IMR-90 (cell line): ENCODE data around the gene GPR3. TPM values are rescaled to one million over a fixed set of nuclear protein-coding genes. Genes with fewer than 3 reads are reported as not detected.

ENCODE experiments used
- ATAC-seq: fragments of 200-7000 bp; cut with Tn5 transposase; 2 replicates; pipeline ENCODE4 v1.9.1; 2020; ENCODE audit warnings: low read depth, mild to moderate bottlenecking, moderate library complexity
- BruUV-seq: library from RNA; stranded (reverse); fragments of 400-500 nt; replicated peaks from 2 replicates; lab custom pipeline; 2021; lab: Mats Ljungman, UMichigan
- CTCF ChIA-PET: fragments of 300-600 bp; formaldehyde crosslinking; extraction: SDS; loops from one replicate; lab custom pipeline; 2021; ENCODE audit warnings: antibody characterized with exemption; lab: Yijun Ruan, JAX
- POLR2A ChIA-PET: fragments of 300-600 bp; sonication (Branson Sonifier 250); formaldehyde crosslinking; loops from one replicate; lab custom pipeline; 2022; ENCODE audit warnings: antibody characterized with exemption; ENCODE audit not compliant: unreplicated experiment; lab: Charles Lee
- DNase-seq: peaks from one replicate; pipeline ENCODE4 v3.0.0; 2013
- H2AFZ ChIP-seq: replicated peaks from 2 replicates; pipeline ENCODE3; 2013; ENCODE audit warnings: low read length, mild to moderate bottlenecking; ENCODE audit not compliant: poor library complexity
- H2AK5ac ChIP-seq: 2 replicates; pipeline ENCODE4 v1.6.1; 2013; ENCODE audit warnings: low read depth, low read length, inconsistent platforms
- H2AK9ac ChIP-seq: replicated peaks from 2 replicates; pipeline ENCODE3; 2013; ENCODE audit warnings: mild to moderate bottlenecking, low read depth, low read length, moderate library complexity; ENCODE audit not compliant: poor library complexity
- H2BK120ac ChIP-seq: 2 replicates; pipeline ENCODE4 v1.6.1; 2013; ENCODE audit warnings: low read depth, low read length, inconsistent platforms
- H2BK15ac ChIP-seq: 3 replicates; pipeline ENCODE4 v1.6.1; 2013; ENCODE audit warnings: low read depth, low read length, inconsistent platforms
- H2BK20ac ChIP-seq: 2 replicates; pipeline ENCODE4 v1.6.1; 2013; ENCODE audit warnings: low read depth, mild to moderate bottlenecking, inconsistent platforms, low read length, moderate library complexity
- H2BK5ac ChIP-seq: 2 replicates; pipeline ENCODE4 v1.6.1; 2013; ENCODE audit warnings: mild to moderate bottlenecking, low read depth, low read length, inconsistent platforms; ENCODE audit not compliant: poor library complexity, severe bottlenecking
- H3K14ac ChIP-seq: replicated peaks from 2 replicates; pipeline ENCODE4 v1.6.1; 2013; ENCODE audit warnings: low read depth, low read length, inconsistent platforms
- H3K18ac ChIP-seq: 2 replicates; pipeline ENCODE4 v1.6.1; 2013; ENCODE audit warnings: low read depth, low read length, control low read depth
- H3K23ac ChIP-seq: 2 replicates; pipeline ENCODE4 v1.6.1; 2013; ENCODE audit warnings: low read depth, low read length, inconsistent platforms
- H3K27ac ChIP-seq: 2 replicates; pipeline ENCODE4 v1.5.1; 2013; ENCODE audit warnings: mild to moderate bottlenecking, control low read depth, low read length; ENCODE audit not compliant: insufficient read depth
- H3K27me3 ChIP-seq: 2 replicates; pipeline ENCODE4 v1.6.1; 2013; ENCODE audit warnings: low read length; ENCODE audit not compliant: control insufficient read depth, insufficient read depth
- H3K36me3 ChIP-seq: 2 replicates; pipeline ENCODE4 v1.6.1; 2013; ENCODE audit warnings: low read length, mixed read lengths; ENCODE audit not compliant: control insufficient read depth, insufficient read depth
- H3K4ac ChIP-seq: 2 replicates; pipeline ENCODE4 v1.6.1; 2013; ENCODE audit warnings: low read depth, low read length, inconsistent platforms
- H3K4me1 ChIP-seq: 2 replicates; pipeline ENCODE4 v1.6.1; 2013; ENCODE audit warnings: low read length, mixed read lengths; ENCODE audit not compliant: control insufficient read depth, insufficient read depth
- H3K4me2 ChIP-seq: 2 replicates; pipeline ENCODE4 v1.6.1; 2013; ENCODE audit warnings: low read depth, mild to moderate bottlenecking, control low read depth, low read length, moderate library complexity
- H3K4me3 ChIP-seq: 2 replicates; pipeline ENCODE4 v1.5.1; 2013; ENCODE audit warnings: low read depth, mild to moderate bottlenecking, control low read depth, low read length, moderate library complexity; ENCODE audit not compliant: insufficient read depth
- H3K56ac ChIP-seq: 2 replicates; pipeline ENCODE4 v1.6.1; 2013; ENCODE audit warnings: low read length, inconsistent platforms; ENCODE audit not compliant: insufficient read depth; ENCODE audit errors: extremely low read depth
- H3K79me1 ChIP-seq, 2 experiments: 2 replicates each; pipeline ENCODE4 v1.6.1; 2013; ENCODE audit warnings: low read length in 2 of 2, inconsistent platforms in 1 of 2, low read depth in 1 of 2
- H3K9ac ChIP-seq: 2 replicates; pipeline ENCODE4 v1.6.1; 2013; ENCODE audit warnings: low read depth, low read length, control low read depth
- H3K9me1 ChIP-seq: 2 replicates; pipeline ENCODE4 v1.6.1; 2013; ENCODE audit warnings: low read length, inconsistent platforms; ENCODE audit not compliant: insufficient read depth
- H3K9me3 ChIP-seq: 2 replicates; pipeline ENCODE4 v1.6.1; 2013; ENCODE audit warnings: low read length; ENCODE audit not compliant: control insufficient read depth, insufficient read depth
- H4K20me1 ChIP-seq: 2 replicates; pipeline ENCODE4 v1.6.1; 2013; ENCODE audit warnings: low read length, inconsistent platforms; ENCODE audit not compliant: insufficient read depth
- H4K5ac ChIP-seq: 2 replicates; pipeline ENCODE4 v1.6.1; 2013; ENCODE audit warnings: mild to moderate bottlenecking, low read depth, low read length, control low read depth
- H4K8ac ChIP-seq, 2 experiments: 2 replicates each; pipeline ENCODE4 v1.6.1; 2013; ENCODE audit warnings: low read depth in 2 of 2, low read length in 2 of 2, control low read depth in 1 of 2, inconsistent platforms in 1 of 2
- H4K91ac ChIP-seq: 2 replicates; pipeline ENCODE4 v1.6.1; 2013; ENCODE audit warnings: low read depth, low read length, inconsistent platforms; ENCODE audit not compliant: insufficient read depth
- BHLHE40 ChIP-seq: fragments of 150-350 bp; IDR thresholded peaks from 2 replicates; pipeline ENCODE4 v1.6.1; 2016; ENCODE audit warnings: mild to moderate bottlenecking, low read depth, low read length
- CEBPB ChIP-seq: IDR thresholded peaks from 2 replicates; pipeline ENCODE4 v1.6.1; 2012; ENCODE audit warnings: low read depth, low read length, improper control_type of control experiment
- CHD1 ChIP-seq: IDR thresholded peaks from 2 replicates; pipeline ENCODE4 v1.6.1; 2012; ENCODE audit warnings: low read depth, low read length, improper control_type of control experiment
- CTCF ChIP-seq: conservative IDR thresholded peaks from 2 replicates; pipeline ENCODE4 v1.5.1; 2012; ENCODE audit warnings: mild to moderate bottlenecking, low read depth, low read length, improper control_type of control experiment
- ELK1 ChIP-seq: fragments of 150-350 bp; IDR thresholded peaks from 2 replicates; pipeline ENCODE4 v1.6.1; 2016; ENCODE audit warnings: low read depth, mild to moderate bottlenecking, low read length, moderate library complexity, borderline replicate concordance
- MAFK ChIP-seq: IDR thresholded peaks from 2 replicates; pipeline ENCODE4 v1.6.1; 2012; ENCODE audit warnings: low read depth, low read length, improper control_type of control experiment
- MAZ ChIP-seq: IDR thresholded peaks from 2 replicates; pipeline ENCODE4 v1.6.1; 2012; ENCODE audit warnings: low read depth, mild to moderate bottlenecking, low read length, improper control_type of control experiment, moderate library complexity, borderline replicate concordance
- MXI1 ChIP-seq: IDR thresholded peaks from 2 replicates; pipeline ENCODE4 v1.6.1; 2012; ENCODE audit warnings: low read depth, mild to moderate bottlenecking, low read length, moderate library complexity, borderline replicate concordance
- RCOR1 ChIP-seq: IDR thresholded peaks from 2 replicates; pipeline ENCODE4 v1.6.1; 2012; ENCODE audit warnings: mild to moderate bottlenecking, low read length, improper control_type of control experiment; ENCODE audit not compliant: insufficient replicate concordance
- SMC3 ChIP-seq: fragments of 150-350 bp; IDR thresholded peaks from 2 replicates; pipeline ENCODE4 v1.6.1; 2016; ENCODE audit warnings: low read depth, mild to moderate bottlenecking, antibody characterized with exemption, low read length, moderate library complexity
- USF2 ChIP-seq: fragments of 150-350 bp; IDR thresholded peaks from 2 replicates; pipeline ENCODE4 v1.6.1; 2017; ENCODE audit warnings: mild to moderate bottlenecking, antibody characterized with exemption, low read length, low read depth
- WGBS, 2 experiments: methylation state at CpG; one replicate each; pipeline versions ENCODE4 v1.1.5 to v1.1.7; 2013; ENCODE audit warnings: missing lambda C conversion rate in 2 of 2; ENCODE audit not compliant: insufficient read length in 1 of 2; ENCODE audit errors: extremely low coverage in 2 of 2; 5-methylcytosine and 5-hydroxymethylcytosine counted together
- dilution Hi-C: fragments of 300-500 bp; cut with HindIII; formaldehyde crosslinking; loops from one replicate; pipeline ENCODE4 v1.14.3; 2018; ENCODE audit warnings: low sequenced_read_pairs; ENCODE audit not compliant: unreplicated experiment
- in situ Hi-C: fragments of 300-500 bp; cut with MboI; formaldehyde crosslinking; loops from 3 replicates; pipeline ENCODE4 v1.14.3; 2019; ENCODE audit warnings: low sequenced_read_pairs, inconsistent platforms, mixed read lengths
- intact Hi-C: fragments of 100-400 bp; cut with micrococcal nuclease; formaldehyde crosslinking; loops from 2 replicates; pipeline ENCODE4 v1.10.0; 2022
- polyA plus RNA-seq, 3 experiments: library from polyadenylated mRNA; depleted of rRNA; stranded (reverse); fragments of >200 nt; gene quantifications; 2 replicates each; pipeline ENCODE4 v1.2.3, GENCODE V29; 2012; ENCODE audit warnings: low replicate concordance in 1 of 3
- total RNA-seq: library from RNA; depleted of rRNA; stranded (reverse); fragments of >200 nt; gene quantifications from 2 replicates; pipeline ENCODE4 v1.2.3, GENCODE V29; 2012

Gene GPR3
- total and polyA plus RNA-seq, 2 of the 4 experiments (the other 2 are of a cell fraction), result 0.72 to 4.8 TPM

- Histone ChIP-seq H4K91ac (peak overlapping the region; percentile 42), H3K14ac (peak overlapping the region; percentile 59; the same call in 1 of the 2 replicates), H3K9ac (peak overlapping the region; percentile 72), H3K79me1 (peaks cover 32 to 66% of the 10 kb centered on the region in 2 experiments), H2AK9ac (peak overlapping the region; percentile 28), H3K27me3 (no peaks in the 10 kb centered on the region), H3K18ac (peak overlapping the region; percentile 67), H4K8ac (peak overlapping the region; percentile 25 to 71; a peak in 3 of 4 replicates), H3K56ac (peak overlapping the region; percentile 55), H2AFZ (peak overlapping the region; percentile 9), H2BK120ac (peak overlapping the region; percentile 33; the same call in 1 of the 2 replicates), H3K4me2 (peak overlapping the region; percentile 70), H4K20me1 (no peaks in the 10 kb centered on the region), H2BK15ac (0 out of 3 replicates have a peak overlapping the region, but pooled peaks have one; percentile 9), H2BK5ac (peak overlapping the region; percentile 66), H2AK5ac (peak overlapping the region; percentile 40; the same call in 1 of the 2 replicates), H3K4me1 (peaks cover 11% of the 10 kb centered on the region), H4K5ac (peak overlapping the region; percentile 55), H3K36me3 (peaks cover 29% of the 10 kb centered on the region), H3K23ac (peak overlapping the region; percentile 37), H3K27ac (peak overlapping the region; percentile 87), H3K4me3 (no peak overlapping the region), H3K9me1 (peaks cover 8% of the 10 kb centered on the region; the same call in 1 of the 2 replicates), H2BK20ac (peak overlapping the region; percentile 34; the same call in 1 of the 2 replicates), H3K9me3 (no peaks in the 10 kb centered on the region), H3K4ac (peak overlapping the region; percentile 66)
- POLR2A ChIA-PET, result interaction anchor here (0.7 kb wide), 2 partner anchors 86 to 120 kb away, joined by 6 to 7 read pairs; no protein-coding TSS in a partner anchor
- WGBS, 2 experiments, result 0% methylated on average over 1 of the region's 14 CpGs; no CpG with 5 or more reads in 1 of the 2 experiments
- CTCF ChIA-PET, result interaction anchor here (1.6 kb wide), 1 partner anchor 138 kb away, joined by 5 read pairs; no protein-coding TSS in a partner anchor
- in situ Hi-C loops, result loop anchor here (10.0 kb wide), 1 partner anchor 246 kb away; no protein-coding TSS in a partner anchor
- DNase-seq, result peak; percentile 96
- ATAC-seq, result peak; percentile 94
- intact Hi-C loops, result loop anchor here (1.0 to 2.0 kb wide), 2 partner anchors 70 to 109 kb away; no protein-coding TSS in a partner anchor
- dilution Hi-C loops, result no loop called here
- no TSS peak for BruUV-seq
- no peak; the same call in 1 of the 2 replicates for TF ChIP-seq CHD1
- no peak for TF ChIP-seq ELK1
- peak; percentile 42 for TF ChIP-seq SMC3
- TF ChIP-seq MAZ, result peak; percentile 51; the same call in 1 of the 2 replicates
- TF ChIP-seq MAFK, result peak; percentile 88
- TF ChIP-seq CEBPB, result peak; percentile 90
- TF ChIP-seq BHLHE40, result peak; percentile 40; the same call in 1 of the 2 replicates
- TF ChIP-seq USF2, result peak; percentile 34; the same call in 1 of the 2 replicates
- no peak for TF ChIP-seq CTCF
- no peak for TF ChIP-seq RCOR1
- TF ChIP-seq MXI1, result no peak
These were observed 26.1 kb downstream of the GPR3 start for GRCh38 chr1:27418326-27419185.
